HEK293 (cell line): ENCODE measurements around the gene DENND1A.

Experiments
- CTCF ChIA-PET: fragments of 350-600 bp; formaldehyde crosslinking; extraction: SDS; loops from one replicate; lab custom pipeline; 2021; ENCODE audit warnings: antibody characterized with exemption; lab: Yijun Ruan, JAX
- POLR2A ChIA-PET: fragments of 300-600 bp; formaldehyde crosslinking; extraction: SDS; loops from one replicate; lab custom pipeline; 2020; ENCODE audit warnings: antibody characterized with exemption, inconsistent platforms; lab: Yijun Ruan, JAX
- H3K27ac ChIP-seq: fragments of 200-500 bp; sonication (Bioruptor generic); 2 replicates; pipeline ENCODE4 v1.5.1; 2014; ENCODE audit warnings: low read depth, low read length, control low read depth, inconsistent platforms; ENCODE audit errors: extremely low read depth
- H3K36me3 ChIP-seq, 2 experiments: fragments of 200-500 bp in 1 of 2; sonication (Bioruptor generic) in 1 of 2; 1 replicate in 1 of 2; 2 replicates in 1 of 2; pipeline ENCODE4 v1.5.1; 2014 to 2017; ENCODE audit warnings: inconsistent platforms in 2 of 2, low read length in 2 of 2; ENCODE audit not compliant: control insufficient read depth in 2 of 2, insufficient read depth in 1 of 2
- H3K4me1 ChIP-seq: fragments of 200-500 bp; sonication (Bioruptor generic); 2 replicates; pipeline ENCODE4 v1.5.1; 2014; ENCODE audit warnings: mild to moderate bottlenecking, low read length, inconsistent platforms; ENCODE audit not compliant: control insufficient read depth, insufficient read depth
- H3K4me3 ChIP-seq: 2 replicates; pipeline ENCODE4 v1.5.1; 2011; ENCODE audit warnings: low read depth, mild to moderate bottlenecking, control low read depth, low read length, moderate library complexity
- H3K9me3 ChIP-seq: fragments of 200-500 bp; sonication (Bioruptor generic); 2 replicates; pipeline ENCODE4 v1.5.1; 2014; ENCODE audit warnings: low read depth, low read length, inconsistent platforms; ENCODE audit not compliant: control insufficient read depth, insufficient read depth
- CTCF ChIP-seq: fragments of 450-650 bp; formaldehyde crosslinking; IDR thresholded peaks from 2 replicates; pipeline ENCODE4 v1.5.1; 2016; ENCODE audit warnings: missing biosample characterization, missing genetic modification characterization
- GLI4 ChIP-seq: fragments of 450-650 bp; formaldehyde crosslinking; IDR thresholded peaks from 2 replicates; pipeline ENCODE4 v1.5.1; 2016; ENCODE audit warnings: missing biosample characterization, missing genetic modification characterization
- GLIS1 ChIP-seq: fragments of 450-650 bp; formaldehyde crosslinking; IDR thresholded peaks from 2 replicates; pipeline ENCODE4 v1.5.1; 2016; ENCODE audit warnings: missing biosample characterization, missing genetic modification characterization
- GLIS2 ChIP-seq: fragments of 450-650 bp; formaldehyde crosslinking; IDR thresholded peaks from 2 replicates; pipeline ENCODE4 v1.5.1; 2016; ENCODE audit warnings: missing biosample characterization, missing genetic modification characterization
- HOXC10 ChIP-seq: sonication (generic); formaldehyde crosslinking; IDR thresholded peaks from 2 replicates; pipeline ENCODE4 v1.8.1; 2023; ENCODE audit warnings: mild to moderate bottlenecking, missing genetic modification reagents
- KLF16 ChIP-seq: fragments of 450-650 bp; formaldehyde crosslinking; IDR thresholded peaks from 2 replicates; pipeline ENCODE4 v1.5.1; 2017; ENCODE audit warnings: missing biosample characterization, missing genetic modification characterization
- PATZ1 ChIP-seq: fragments of 450-650 bp; formaldehyde crosslinking; IDR thresholded peaks from 2 replicates; pipeline ENCODE4 v1.5.1; 2016; ENCODE audit warnings: missing biosample characterization, missing genetic modification characterization
- PRDM1 ChIP-seq: fragments of 450-650 bp; formaldehyde crosslinking; IDR thresholded peaks from 2 replicates; pipeline ENCODE4; 2016; ENCODE audit warnings: missing biosample characterization, missing genetic modification characterization
- SALL2 ChIP-seq: fragments of 450-650 bp; formaldehyde crosslinking; IDR thresholded peaks from 2 replicates; pipeline ENCODE4 v1.5.0; 2017; ENCODE audit warnings: missing biosample characterization, mild to moderate bottlenecking, missing genetic modification characterization, borderline replicate concordance
- SCRT1 ChIP-seq: fragments of 450-650 bp; formaldehyde crosslinking; IDR thresholded peaks from 2 replicates; pipeline ENCODE4 v1.5.1; 2016; ENCODE audit warnings: missing biosample characterization, missing genetic modification characterization, borderline replicate concordance
- ZBTB26 ChIP-seq: fragments of 450-650 bp; formaldehyde crosslinking; optimal IDR thresholded peaks from 2 replicates; pipeline ENCODE3; 2016; ENCODE audit warnings: missing biosample characterization, mild to moderate bottlenecking, missing genetic modification characterization
- ZNF133 ChIP-seq: fragments of 450-650 bp; formaldehyde crosslinking; IDR thresholded peaks from 2 replicates; pipeline ENCODE4 v1.5.1; 2016; ENCODE audit warnings: missing biosample characterization, missing genetic modification characterization
- ZNF16 ChIP-seq: fragments of 450-650 bp; formaldehyde crosslinking; IDR thresholded peaks from 2 replicates; pipeline ENCODE4 v1.5.1; 2016; ENCODE audit warnings: low read depth, missing biosample characterization, missing genetic modification characterization
- ZNF2 ChIP-seq: fragments of 450-650 bp; formaldehyde crosslinking; IDR thresholded peaks from 2 replicates; pipeline ENCODE4 v1.5.1; 2016; ENCODE audit warnings: missing biosample characterization, missing genetic modification characterization
- ZNF202 ChIP-seq: fragments of 450-650 bp; formaldehyde crosslinking; IDR thresholded peaks from 2 replicates; pipeline ENCODE4 v1.5.1; 2016; ENCODE audit warnings: missing biosample characterization, missing genetic modification characterization, borderline replicate concordance
- ZNF239 ChIP-seq: fragments of 450-650 bp; formaldehyde crosslinking; IDR thresholded peaks from 2 replicates; pipeline ENCODE4 v1.5.1; 2016; ENCODE audit warnings: missing biosample characterization, missing genetic modification characterization
- ZNF335 ChIP-seq: fragments of 450-650 bp; formaldehyde crosslinking; conservative IDR thresholded peaks from 2 replicates; pipeline ENCODE4 v1.5.1; 2016; ENCODE audit warnings: missing biosample characterization, missing genetic modification characterization
- ZNF341 ChIP-seq: fragments of 450-650 bp; formaldehyde crosslinking; IDR thresholded peaks from 2 replicates; pipeline ENCODE4; 2016; ENCODE audit warnings: low read depth, missing biosample characterization, missing genetic modification characterization
- ZNF354C ChIP-seq: fragments of 450-650 bp; formaldehyde crosslinking; IDR thresholded peaks from 2 replicates; pipeline ENCODE4 v1.5.1; 2016; ENCODE audit warnings: missing biosample characterization, missing genetic modification characterization, low read depth, borderline replicate concordance
- ZNF48 ChIP-seq: fragments of 450-650 bp; formaldehyde crosslinking; IDR thresholded peaks from 2 replicates; pipeline ENCODE4 v1.5.1; 2016; ENCODE audit warnings: missing biosample characterization, missing genetic modification characterization
- ZNF510 ChIP-seq: fragments of 450-650 bp; formaldehyde crosslinking; IDR thresholded peaks from 2 replicates; pipeline ENCODE4 v1.5.1; 2018; ENCODE audit warnings: mild to moderate bottlenecking, missing genetic modification characterization, missing biosample characterization; ENCODE audit not compliant: insufficient replicate concordance
- ZNF529 ChIP-seq: fragments of 450-650 bp; formaldehyde crosslinking; IDR thresholded peaks from 2 replicates; pipeline ENCODE4 v1.5.1; 2017; ENCODE audit warnings: missing genetic modification characterization, missing biosample characterization; ENCODE audit not compliant: insufficient replicate concordance
- ZNF626 ChIP-seq: fragments of 450-650 bp; sonication (Bioruptor Pico); formaldehyde crosslinking; IDR thresholded peaks from 2 replicates; pipeline ENCODE4 v1.5.1; 2018; ENCODE audit warnings: missing biosample characterization, missing genetic modification characterization, inconsistent platforms
- ZNF629 ChIP-seq: fragments of 450-650 bp; formaldehyde crosslinking; IDR thresholded peaks from 2 replicates; pipeline ENCODE4 v1.5.1; 2017; ENCODE audit warnings: missing biosample characterization, missing genetic modification characterization
- ZNF654 ChIP-seq: fragments of 450-650 bp; formaldehyde crosslinking; IDR thresholded peaks from 2 replicates; pipeline ENCODE4 v1.5.1; 2016; ENCODE audit warnings: low read depth, missing biosample characterization, missing genetic modification characterization
- ZNF704 ChIP-seq: fragments of 450-650 bp; formaldehyde crosslinking; IDR thresholded peaks from 2 replicates; pipeline ENCODE4 v1.5.1; 2016; ENCODE audit warnings: missing biosample characterization, missing genetic modification characterization
- ZNF707 ChIP-seq: fragments of 450-650 bp; formaldehyde crosslinking; IDR thresholded peaks from 2 replicates; pipeline ENCODE4 v1.5.1; 2016; ENCODE audit warnings: missing biosample characterization, missing genetic modification characterization
- ZNF791 ChIP-seq: fragments of 450-650 bp; formaldehyde crosslinking; IDR thresholded peaks from 2 replicates; pipeline ENCODE4 v1.5.1; 2016; ENCODE audit warnings: missing biosample characterization, missing genetic modification characterization
- ZSCAN23 ChIP-seq: fragments of 450-650 bp; formaldehyde crosslinking; IDR thresholded peaks from 2 replicates; pipeline ENCODE4 v1.5.1; 2016; ENCODE audit warnings: missing biosample characterization, missing genetic modification characterization
- ZSCAN30 ChIP-seq: fragments of 450-650 bp; IDR thresholded peaks from 2 replicates; pipeline ENCODE4 v1.5.1; 2018; ENCODE audit warnings: missing biosample characterization, mild to moderate bottlenecking, missing genetic modification characterization, moderate library complexity
- ZSCAN4 ChIP-seq: fragments of 450-650 bp; formaldehyde crosslinking; IDR thresholded peaks from 2 replicates; pipeline ENCODE4 v1.5.1; 2017; ENCODE audit warnings: missing biosample characterization, missing genetic modification characterization

DENND1A gene

GRCh38 chr9:123349691-123350480 lies 580.0 kb downstream of the DENND1A start:
- ChIA-PET CTCF (interaction anchor here (0.6 to 4.2 kb wide), 56 partner anchors 9 to 1045 kb away, joined by 3 to 83 read pairs (median 4); no protein-coding TSS in a partner anchor), POLR2A (interaction anchor here (0.9 to 1.0 kb wide), 3 partner anchors 11 to 445 kb away, joined by 3 to 4 read pairs (median 3); partner anchors contain the start of gene RC3H2)
- Histone ChIP-seq H3K27ac (no peak overlapping the region), H3K9me3 (no peaks in the 10 kb centered on the region), H3K36me3 (no peaks in the 10 kb centered on the region), H3K4me1 (no peaks in the 10 kb centered on the region), H3K4me3 (peak overlapping the region; percentile 10; the same call in 1 of the 2 replicates)
- TF ChIP-seq SALL2 (tag by site-specific recombination) (no peak), KLF16 (tag by site-specific recombination) (no peak), ZNF704 (tag by site-specific recombination) (no peak), ZNF791 (no peak), ZSCAN30 (tag by site-specific recombination) (0 out of 2 replicates have a peak, but pooled peaks have one; percentile 45), HOXC10 (no peak), ZNF239 (tag by site-specific recombination) (no peak), PRDM1 (no peak), ZNF629 (tag by site-specific recombination) (peak; percentile 41; the same call in 1 of the 2 replicates), ZNF48 (tag by site-specific recombination) (no peak), PATZ1 (tag by site-specific recombination) (peak; percentile 76), ZNF707 (tag by site-specific recombination) (no peak), GLIS1 (tag by site-specific recombination) (peak; percentile 67), ZSCAN4 (tag by site-specific recombination) (no peak), CTCF (peak; percentile 91), ZNF654 (tag by site-specific recombination) (peak; percentile 99), ZNF335 (tag by site-specific recombination) (peak; percentile 79), ZNF341 (tag by site-specific recombination) (peak; percentile 71), SCRT1 (no peak), GLI4 (tag by site-specific recombination) (no peak), ZNF202 (tag by site-specific recombination) (no peak), ZNF529 (tag by site-specific recombination) (no peak), ZNF626 (tag by site-specific recombination) (no peak), ZNF16 (tag by site-specific recombination) (0 out of 2 replicates have a peak, but pooled peaks have one; percentile 26), ZNF2 (tag by site-specific recombination) (peak; percentile 49; the same call in 1 of the 2 replicates), ZNF354C (tag by site-specific recombination) (no peak), ZSCAN23 (no peak), ZBTB26 (tag by site-specific recombination) (no peak), ZNF510 (tag by site-specific recombination) (no peak), ZNF133 (tag by site-specific recombination) (no peak), GLIS2 (tag by site-specific recombination) (peak; percentile 80)
